22Rv1 (cell line): ENCODE data around the gene APH1A.

Experiments used
- H3K27ac ChIP-seq: fragments of 450-650 bp; 2 replicates; pipeline ENCODE4 v1.5.1; 2017
- CTCF ChIP-seq: fragments of 450-650 bp; IDR thresholded peaks from 2 replicates; pipeline ENCODE4 v1.5.1; 2017; ENCODE audit warnings: mild to moderate bottlenecking
- ZFX ChIP-seq: fragments of 450-650 bp; IDR thresholded peaks from 2 replicates; pipeline ENCODE4 v1.6.1; 2017; ENCODE audit warnings: antibody characterized with exemption, borderline replicate concordance

Gene APH1A

GRCh38 chr1:150267896-150268295, 920 bp downstream of the APH1A start:
- H3K27ac ChIP-seq, result peak overlapping the region; percentile 82
- TF ChIP-seq CTCF (no peak), ZFX (no peak)

- peak overlapping the region; percentile 18; the same call in 1 of the 2 replicates for H3K27ac ChIP-seq
- TF ChIP-seq ZFX (no peak), CTCF (no peak)
These were observed 5.3 kb downstream of the APH1A start for GRCh38 chr1:150263549-150263948.

- no peak for TF ChIP-seq ZFX
- no peak for TF ChIP-seq CTCF
- peak overlapping the region; percentile 20; the same call in 1 of the 2 replicates for H3K27ac ChIP-seq
These were observed 6.2 kb downstream of the APH1A start for GRCh38 chr1:150262388-150263320.

GRCh38 chr1:150261367-150261766, 7.4 kb downstream of the APH1A start:
- no peak overlapping the region for H3K27ac ChIP-seq
- TF ChIP-seq CTCF (no peak), ZFX (no peak)

GRCh38 chr1:150259758-150260669, 8.8 kb downstream of the APH1A start:
- no peak for TF ChIP-seq ZFX
- TF ChIP-seq CTCF, result no peak
- H3K27ac ChIP-seq, result peak overlapping the region; percentile 73

GRCh38 chr1:150259217-150259616, 9.6 kb downstream of the APH1A start:
- peak overlapping the region; percentile 73 for H3K27ac ChIP-seq
- TF ChIP-seq ZFX (no peak), CTCF (no peak)
